ENCODE data around the gene KCTD1. TPM values are rescaled to one million over a fixed set of nuclear protein-coding genes. Genes with fewer than 3 reads are reported as not detected.

KCTD1 gene
- total RNA-seq, 1 donor, result 18.6 TPM

DNA sequence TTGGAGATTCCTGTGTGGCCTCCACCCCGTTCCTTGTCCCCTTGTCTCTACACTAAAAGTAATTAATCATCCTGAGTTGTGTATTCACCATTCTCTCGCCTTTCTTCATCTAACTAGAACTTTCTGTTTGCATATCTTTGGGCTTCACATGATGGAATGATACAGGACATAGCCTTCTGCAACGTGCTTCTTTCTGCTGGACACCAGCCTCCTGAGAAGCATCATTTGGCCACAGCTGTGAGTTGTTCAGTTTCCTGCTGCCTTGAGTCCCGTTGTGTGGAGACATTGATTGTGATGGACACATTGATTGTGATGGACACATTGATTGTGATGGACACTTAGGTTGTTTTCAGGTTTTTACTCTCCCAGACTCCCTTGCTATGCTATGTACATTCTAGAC lies 139.3 kb downstream of the KCTD1 start:
- TF ChIP-seq, protein P1, sequence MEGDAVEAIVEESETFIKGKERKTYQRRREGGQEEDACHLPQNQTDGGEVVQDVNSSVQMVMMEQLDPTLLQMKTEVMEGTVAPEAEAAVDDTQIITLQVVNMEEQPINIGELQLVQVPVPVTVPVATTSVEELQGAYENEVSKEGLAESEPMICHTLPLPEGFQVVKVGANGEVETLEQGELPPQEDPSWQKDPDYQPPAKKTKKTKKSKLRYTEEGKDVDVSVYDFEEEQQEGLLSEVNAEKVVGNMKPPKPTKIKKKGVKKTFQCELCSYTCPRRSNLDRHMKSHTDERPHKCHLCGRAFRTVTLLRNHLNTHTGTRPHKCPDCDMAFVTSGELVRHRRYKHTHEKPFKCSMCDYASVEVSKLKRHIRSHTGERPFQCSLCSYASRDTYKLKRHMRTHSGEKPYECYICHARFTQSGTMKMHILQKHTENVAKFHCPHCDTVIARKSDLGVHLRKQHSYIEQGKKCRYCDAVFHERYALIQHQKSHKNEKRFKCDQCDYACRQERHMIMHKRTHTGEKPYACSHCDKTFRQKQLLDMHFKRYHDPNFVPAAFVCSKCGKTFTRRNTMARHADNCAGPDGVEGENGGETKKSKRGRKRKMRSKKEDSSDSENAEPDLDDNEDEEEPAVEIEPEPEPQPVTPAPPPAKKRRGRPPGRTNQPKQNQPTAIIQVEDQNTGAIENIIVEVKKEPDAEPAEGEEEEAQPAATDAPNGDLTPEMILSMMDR (IDR thresholded peaks at IDR 0.05; ENCODE audit: insufficient read depth, low read depth, low read length), result no peak
- DNase-seq (ENCODE audit: low read depth), result no peak
- no peak overlapping the region for H3K4me3 ChIP-seq (ENCODE audit: low read depth, low read length)

DNA sequence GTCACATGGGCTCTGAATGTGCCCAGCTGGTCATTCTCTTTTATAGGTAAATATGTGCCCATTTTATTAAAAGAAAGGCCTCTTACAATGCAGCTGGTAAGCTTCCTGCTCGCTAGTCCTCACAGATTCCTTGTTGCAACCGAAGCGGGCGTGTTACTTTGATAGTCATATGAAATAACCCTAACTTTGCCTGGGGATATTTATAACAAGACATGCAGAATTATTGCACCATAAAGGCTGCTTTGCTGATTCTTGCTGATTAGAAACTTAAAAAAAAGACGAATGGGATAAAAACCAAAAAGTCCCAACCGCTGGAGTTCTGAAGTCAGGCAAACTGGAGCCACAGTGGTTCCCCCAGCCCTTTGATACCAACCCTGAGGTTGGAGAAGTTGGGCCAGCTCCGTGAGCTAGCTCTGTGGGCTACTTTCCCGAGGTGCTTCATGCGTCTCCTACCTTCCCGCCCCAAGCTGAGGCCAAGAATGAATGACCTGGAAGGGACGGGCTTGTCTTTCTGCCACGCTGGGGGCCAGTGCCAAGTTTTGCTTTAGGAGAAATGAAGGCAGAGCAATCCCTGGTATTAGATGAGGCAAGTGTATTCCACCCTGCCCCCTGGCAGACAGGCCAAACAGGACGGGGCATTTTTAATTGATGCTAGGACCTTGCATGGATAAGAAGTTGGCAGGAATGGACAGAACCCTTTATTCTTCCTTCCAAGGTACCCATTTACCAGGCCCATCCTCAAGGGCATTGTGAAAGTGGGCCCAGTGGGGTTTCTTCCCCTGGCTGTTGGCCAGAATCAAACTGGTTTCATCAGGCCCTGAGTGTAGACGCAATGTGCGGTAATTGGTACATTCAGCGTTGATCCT lies 140.4 kb downstream of the KCTD1 start:
- TF ChIP-seq, protein P1 (IDR thresholded peaks at IDR 0.05; ENCODE audit: insufficient read depth, low read depth, low read length), result no peak
- DNase-seq (ENCODE audit: low read depth), result peak; percentile 49
- no peak overlapping the region for H3K4me3 ChIP-seq (ENCODE audit: low read depth, low read length)

DNA sequence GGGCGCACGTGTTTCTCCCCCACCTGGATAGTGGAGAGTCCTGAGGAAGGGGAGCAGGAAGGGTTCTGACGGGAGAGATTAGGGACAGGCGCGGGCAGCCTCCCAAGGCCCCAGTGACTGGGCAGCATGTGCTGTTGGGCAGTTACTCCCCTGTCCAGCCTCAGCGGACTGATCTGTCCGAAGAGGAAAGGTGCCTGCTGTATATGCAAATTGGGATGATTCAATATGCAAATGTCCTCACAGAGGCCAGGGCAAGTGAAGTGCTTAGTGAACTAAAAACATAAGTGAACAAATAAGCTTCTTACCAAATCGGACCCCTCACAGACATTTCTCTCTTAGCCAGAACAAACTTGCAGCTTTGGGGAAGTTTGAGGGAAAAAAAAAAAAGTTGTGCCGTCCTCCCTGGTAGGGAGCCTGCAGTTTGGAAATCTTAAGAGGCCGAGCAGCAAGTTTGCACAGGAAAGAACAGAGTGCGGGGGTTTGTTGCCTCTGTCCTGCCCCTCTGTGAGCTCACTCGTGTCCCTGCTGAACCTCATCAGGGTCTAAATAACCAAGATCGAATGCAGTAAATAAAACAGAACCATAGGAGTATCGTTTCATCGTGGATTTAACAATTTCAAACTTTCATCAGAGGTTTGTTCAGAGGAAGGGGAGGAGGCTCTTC lies 141.4 kb downstream of the KCTD1 start:
- H3K4me3 ChIP-seq (ENCODE audit: low read depth, low read length), result no peak overlapping the region
- TF ChIP-seq, protein P1 (IDR thresholded peaks at IDR 0.05; ENCODE audit: insufficient read depth, low read depth, low read length), result no peak
- no peak for DNase-seq (ENCODE audit: low read depth)

DNA sequence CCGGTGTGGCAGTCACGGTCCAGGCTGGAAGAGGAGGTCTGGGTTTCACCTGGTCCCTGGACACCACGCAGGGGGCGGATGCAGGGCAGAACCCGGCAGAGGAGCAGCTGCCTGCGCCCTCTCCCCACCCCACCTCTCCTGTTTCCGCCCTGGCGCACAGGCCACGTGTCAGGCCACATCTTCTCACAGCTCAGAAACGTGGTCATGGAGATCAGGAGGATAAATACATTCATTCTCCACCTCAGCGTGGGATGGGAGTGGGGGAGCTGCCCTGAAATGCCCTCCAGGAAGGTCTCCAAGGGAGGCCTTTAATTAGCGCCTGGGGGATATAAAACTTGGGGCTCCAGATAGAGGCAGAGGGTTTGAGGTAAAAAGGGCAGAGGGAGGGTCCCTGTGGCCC lies 142.0 kb downstream of the KCTD1 start:
- TF ChIP-seq, protein P1 (IDR thresholded peaks at IDR 0.05; ENCODE audit: insufficient read depth, low read depth, low read length), result no peak

DNA sequence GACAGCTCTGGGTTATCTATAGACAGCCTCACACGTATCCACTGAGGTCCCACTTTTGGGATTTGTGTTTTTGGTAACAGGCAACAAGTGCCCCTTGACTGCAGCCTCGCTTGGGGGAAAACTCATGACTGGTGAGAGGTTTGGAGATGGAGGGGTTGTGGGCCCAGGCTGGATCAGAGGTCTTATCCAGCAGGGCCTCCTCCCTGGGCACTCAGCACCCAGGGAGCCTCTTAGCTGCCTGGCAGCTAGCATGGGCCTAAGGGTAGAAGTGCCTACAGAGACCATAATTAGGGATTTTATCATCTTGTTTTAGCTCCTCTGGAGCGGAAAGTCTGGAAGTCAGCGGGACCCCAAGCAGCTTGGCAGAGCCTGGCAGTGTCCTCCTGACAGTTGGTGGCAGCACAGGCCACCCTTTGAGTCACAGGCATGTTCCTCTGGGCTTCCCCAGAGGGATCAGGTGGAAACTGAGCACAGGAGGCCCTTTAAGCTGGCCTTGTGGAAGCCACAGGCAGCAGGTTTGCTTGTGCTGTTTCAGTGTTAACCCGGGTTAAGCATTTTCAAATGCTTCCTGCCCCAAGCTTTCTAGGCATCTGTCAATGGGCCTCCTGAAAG lies 143.1 kb downstream of the KCTD1 start:
- no peak overlapping the region for H3K4me3 ChIP-seq (ENCODE audit: low read depth, low read length)
- TF ChIP-seq, protein P1 (IDR thresholded peaks at IDR 0.05; ENCODE audit: insufficient read depth, low read depth, low read length), result peak; percentile 54
- peak; percentile 33 for DNase-seq (ENCODE audit: low read depth)

More for the DNA sequence above, 142.0 kb downstream of the KCTD1 start:
- H3K4me3 ChIP-seq (ENCODE audit: low read depth, low read length), result no peak overlapping the region
- DNase-seq (ENCODE audit: low read depth), result no peak

Small RNA genes lying within 50 kb of the gene (small RNA-seq; reads per million reads assigned to genes)
- gene MIR8057, result not detected

Measured in fibroblast of villous mesenchyme (primary cell).